ENCODE measurements around the gene COQ8A.

- TF ChIP-seq CTCF (IDR thresholded peaks at IDR 0.05), result no peak
- no peak for TF ChIP-seq POLR2A (IDR thresholded peaks at IDR 0.05)
These were observed 643 bp downstream of the COQ8A start for GRCh38 chr1:226940806-226941067.

Data from stomach (tissue), 4 donors.